Uterus (tissue), 4 donors: ENCODE data around the gene TRIM41. TPM values are rescaled to one million over a fixed set of nuclear protein-coding genes. Genes with fewer than 3 reads are reported as not detected.

ENCODE experiments used
- DNase-seq, 2 donors: peaks; one replicate each; pipeline ENCODE4 v3.0.0-alpha.2; 2019 to 2020
- H3K27ac ChIP-seq, 2 donors: fragments of 200-600 bp; sonication (generic); 1 replicate in 1 of 2; 2 replicates in 1 of 2; pipeline ENCODE4 v1.5.1; 2016 to 2018
- H3K27me3 ChIP-seq, 2 donors: fragments of 200-600 bp; sonication (generic); one replicate each; pipeline ENCODE4 v1.5.1; 2018 to 2019; ENCODE audit warnings: control low read depth in 1 of 2
- H3K36me3 ChIP-seq, 2 donors: fragments of 200-600 bp; sonication (generic); one replicate each; pipeline ENCODE4 v1.5.1; 2019; ENCODE audit warnings: control low read depth in 1 of 2
- H3K4me1 ChIP-seq, 2 donors: fragments of 200-600 bp; sonication (generic); one replicate each; pipeline ENCODE4 v1.5.1; 2018 to 2019; ENCODE audit warnings: control low read depth in 1 of 2
- H3K4me3 ChIP-seq, 2 donors: fragments of 200-600 bp; sonication (generic); 1 replicate in 1 of 2; 2 replicates in 1 of 2; pipeline ENCODE4 v1.5.1; 2018 to 2019; ENCODE audit warnings: mild to moderate bottlenecking in 1 of 2
- H3K9me3 ChIP-seq, 2 donors: fragments of 200-600 bp; sonication (generic); one replicate each; pipeline ENCODE4 v1.5.1; 2019; ENCODE audit warnings: control low read depth in 1 of 2
- POLR2A ChIP-seq, 2 donors: fragments of 450-650 bp; IDR thresholded peaks; one replicate each; pipeline ENCODE4 v1.6.1; 2016; ENCODE audit warnings: antibody characterized with exemption in 2 of 2, mild to moderate bottlenecking in 1 of 2, moderate library complexity in 1 of 2
- intact Hi-C: fragments of 100-400 bp; cut with DNase I; formaldehyde crosslinking; loops from one replicate; pipeline ENCODE4 v1.15.1; 2023; ENCODE audit warnings: low total_unique reads
- total RNA-seq, 4 donors: library from RNA; depleted of rRNA in 3 of 4; stranded (reverse); fragments of >200 nt in 3 of 4; gene quantifications; one replicate each; pipeline versions ENCODE4 v1.1.0 to v1.2.4, GENCODE V29; 2014 to 2023
- TF ChIP-seq, protein P1 (sequence below), 4 experiments: fragments of 200-600 bp in 2 of 4; fragments of 450-650 bp in 2 of 4; sonication (generic) in 2 of 4; IDR thresholded peaks; one replicate each; pipeline ENCODE4 v1.5.1; 2016 to 2019; ENCODE audit warnings: antibody characterized with exemption in 4 of 4, mild to moderate bottlenecking in 2 of 4, moderate library complexity in 1 of 4
- donor health status: DM: yes; HTN: yes; CAD: no.

Gene TRIM41
- total RNA-seq, 4 donors from 2014 or later, result 4.7 to 18.8 (median 12.2) TPM

DNA sequence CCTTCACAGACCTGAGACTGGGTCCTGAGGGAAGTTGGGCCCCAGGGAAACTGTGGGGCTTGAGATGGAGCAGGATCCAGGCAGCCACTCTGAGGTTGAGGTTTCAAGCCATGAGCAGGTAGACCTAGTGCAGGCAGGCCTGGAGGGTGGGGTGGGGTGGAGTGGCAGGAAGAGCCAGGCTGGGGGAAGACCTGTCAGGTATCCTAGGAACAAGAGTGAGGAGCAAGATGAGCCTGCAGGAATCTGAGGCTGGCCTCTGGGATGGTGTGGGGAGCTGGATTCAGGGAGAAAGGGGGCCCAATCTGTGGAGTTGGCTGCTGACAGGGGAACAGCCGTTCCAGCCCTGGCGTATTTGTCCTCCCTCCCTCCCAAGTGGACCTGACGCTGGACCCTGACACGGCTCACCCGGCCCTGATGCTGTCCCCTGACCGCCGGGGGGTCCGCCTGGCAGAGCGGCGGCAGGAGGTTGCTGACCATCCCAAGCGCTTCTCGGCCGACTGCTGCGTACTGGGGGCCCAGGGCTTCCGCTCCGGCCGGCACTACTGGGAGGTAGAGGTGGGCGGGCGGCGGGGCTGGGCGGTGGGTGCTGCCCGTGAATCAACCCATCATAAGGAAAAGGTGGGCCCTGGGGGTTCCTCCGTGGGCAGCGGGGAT lies 10.8 kb downstream of the TRIM41 start:
- no peak overlapping the region for H3K4me3 ChIP-seq
- no peak for DNase-seq
- no peak overlapping the region for H3K27ac ChIP-seq
- H3K9me3 ChIP-seq, result no peaks in the 10 kb centered on the region
- H3K36me3 ChIP-seq, result no peaks in the 10 kb centered on the region
- TF ChIP-seq POLR2A (IDR thresholded peaks at IDR 0.05), result no peak
- no peaks in the 10 kb centered on the region for H3K4me1 ChIP-seq
- no peaks in the 10 kb centered on the region for H3K27me3 ChIP-seq
- intact Hi-C loops, result no loop called here

DNA sequence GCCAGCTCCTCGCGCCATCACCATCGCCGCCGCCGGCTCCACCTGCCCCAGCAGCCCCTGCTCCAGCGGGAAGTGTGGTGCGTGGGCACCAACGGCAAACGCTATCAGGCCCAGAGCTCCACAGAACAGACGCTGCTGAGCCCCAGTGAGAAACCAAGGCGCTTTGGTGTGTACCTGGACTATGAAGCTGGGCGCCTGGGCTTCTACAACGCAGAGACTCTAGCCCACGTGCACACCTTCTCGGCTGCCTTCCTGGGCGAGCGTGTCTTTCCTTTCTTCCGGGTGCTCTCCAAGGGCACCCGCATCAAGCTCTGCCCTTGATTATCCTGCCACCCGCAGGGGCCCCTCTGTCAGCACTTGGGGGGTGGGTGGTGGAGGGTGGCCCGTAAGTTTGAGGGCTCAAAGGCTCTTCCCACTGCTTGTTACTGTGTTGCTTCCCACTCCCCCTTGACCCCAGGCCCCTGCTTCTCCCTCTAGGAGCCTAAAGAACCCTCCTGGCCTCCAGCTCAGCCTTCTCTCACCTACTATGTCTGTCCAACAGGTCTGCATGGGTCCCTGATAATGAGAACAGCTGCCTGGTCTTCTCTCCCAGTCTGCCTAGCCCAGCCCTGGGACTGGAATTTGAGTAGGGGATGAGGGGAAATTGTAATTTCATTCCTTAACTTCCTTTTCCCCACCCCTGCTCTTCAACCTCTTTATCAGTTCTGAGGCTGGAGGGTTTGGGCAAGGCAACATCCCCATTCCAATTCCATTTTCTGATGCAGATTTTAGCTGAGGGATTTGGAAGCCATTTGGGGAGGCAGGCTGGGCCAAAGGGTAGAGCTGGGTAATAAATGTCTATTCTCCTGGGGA lies 11.6 kb downstream of the TRIM41 start:
- Histone ChIP-seq H3K36me3 (no peaks in the 10 kb centered on the region), H3K27me3 (no peaks in the 10 kb centered on the region)

DNA sequence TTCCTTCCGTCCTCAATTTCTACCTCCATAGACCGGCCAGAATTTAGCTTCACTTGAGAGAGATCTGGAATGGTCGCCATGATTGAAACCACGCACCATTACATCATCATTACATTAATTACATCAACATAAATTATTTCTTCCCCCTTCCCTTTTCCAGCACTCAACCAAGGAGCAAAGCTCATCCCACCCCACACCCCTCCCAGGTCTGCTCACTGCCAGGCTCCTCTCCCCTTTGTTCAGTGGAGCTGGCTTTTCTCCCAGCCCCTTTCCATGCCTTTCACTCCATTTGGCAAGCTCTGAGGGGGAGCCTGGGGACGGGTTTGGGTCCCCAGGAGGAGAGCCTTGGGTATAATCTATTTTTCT lies 12.2 kb downstream of the TRIM41 start:
- Histone ChIP-seq H3K27me3 (no peaks in the 10 kb centered on the region), H3K27ac (no peak overlapping the region), H3K9me3 (no peaks in the 10 kb centered on the region), H3K36me3 (no peaks in the 10 kb centered on the region), H3K4me3 (no peak overlapping the region), H3K4me1 (no peaks in the 10 kb centered on the region)
- DNase-seq, result no peak
- intact Hi-C loops, result no loop called here
- TF ChIP-seq, protein P1, sequence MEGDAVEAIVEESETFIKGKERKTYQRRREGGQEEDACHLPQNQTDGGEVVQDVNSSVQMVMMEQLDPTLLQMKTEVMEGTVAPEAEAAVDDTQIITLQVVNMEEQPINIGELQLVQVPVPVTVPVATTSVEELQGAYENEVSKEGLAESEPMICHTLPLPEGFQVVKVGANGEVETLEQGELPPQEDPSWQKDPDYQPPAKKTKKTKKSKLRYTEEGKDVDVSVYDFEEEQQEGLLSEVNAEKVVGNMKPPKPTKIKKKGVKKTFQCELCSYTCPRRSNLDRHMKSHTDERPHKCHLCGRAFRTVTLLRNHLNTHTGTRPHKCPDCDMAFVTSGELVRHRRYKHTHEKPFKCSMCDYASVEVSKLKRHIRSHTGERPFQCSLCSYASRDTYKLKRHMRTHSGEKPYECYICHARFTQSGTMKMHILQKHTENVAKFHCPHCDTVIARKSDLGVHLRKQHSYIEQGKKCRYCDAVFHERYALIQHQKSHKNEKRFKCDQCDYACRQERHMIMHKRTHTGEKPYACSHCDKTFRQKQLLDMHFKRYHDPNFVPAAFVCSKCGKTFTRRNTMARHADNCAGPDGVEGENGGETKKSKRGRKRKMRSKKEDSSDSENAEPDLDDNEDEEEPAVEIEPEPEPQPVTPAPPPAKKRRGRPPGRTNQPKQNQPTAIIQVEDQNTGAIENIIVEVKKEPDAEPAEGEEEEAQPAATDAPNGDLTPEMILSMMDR (IDR thresholded peaks at IDR 0.05), result no peak
- no peak for TF ChIP-seq POLR2A (IDR thresholded peaks at IDR 0.05)

More for the DNA sequence above, 11.6 kb downstream of the TRIM41 start:
- H3K4me3 ChIP-seq, result no peak overlapping the region
- H3K27ac ChIP-seq, result no peak overlapping the region
- intact Hi-C loops, result no loop called here
- H3K4me1 ChIP-seq, result no peaks in the 10 kb centered on the region
- DNase-seq, result no peak
- no peak for TF ChIP-seq POLR2A (IDR thresholded peaks at IDR 0.05)
- TF ChIP-seq, protein P1 (IDR thresholded peaks at IDR 0.05), result no peak
- no peaks in the 10 kb centered on the region for H3K9me3 ChIP-seq

DNA sequence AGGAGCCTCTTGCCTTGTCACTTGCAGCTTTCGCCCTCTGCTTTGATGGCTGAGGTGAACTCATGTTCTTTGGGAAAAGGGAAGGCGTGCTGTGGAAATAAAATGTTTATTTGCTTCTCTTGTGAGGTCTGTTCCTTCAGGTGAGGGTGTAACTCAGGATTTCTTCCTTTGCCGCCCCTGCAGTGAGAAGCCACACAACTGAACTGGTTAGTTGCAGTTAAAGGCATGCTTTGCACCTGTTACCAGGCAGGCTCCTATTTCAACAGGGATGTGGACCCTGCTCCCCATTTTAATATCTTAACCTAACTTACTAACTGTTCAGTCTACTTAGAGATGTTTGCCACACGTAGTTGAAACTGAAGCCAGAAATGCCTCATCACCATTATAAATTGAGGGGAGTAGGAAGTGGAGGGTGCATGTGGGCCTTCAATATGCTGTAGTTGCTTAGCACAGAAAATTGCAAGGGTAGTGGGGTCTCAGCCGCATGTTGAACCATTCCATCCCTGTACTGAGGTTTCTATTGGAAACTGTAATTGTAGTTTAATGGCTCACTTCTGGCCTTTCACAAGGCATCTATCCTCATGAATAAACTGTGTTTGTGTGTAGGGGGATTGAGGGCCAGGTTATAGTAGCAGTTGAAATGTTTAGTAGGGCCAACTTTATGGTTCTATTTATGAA lies 12.7 kb downstream of the TRIM41 start:
- H3K36me3 ChIP-seq, result no peaks in the 10 kb centered on the region
- no peaks in the 10 kb centered on the region for H3K27me3 ChIP-seq
- H3K4me1 ChIP-seq, result no peaks in the 10 kb centered on the region
- intact Hi-C loops, result no loop called here
- no peak for TF ChIP-seq POLR2A (IDR thresholded peaks at IDR 0.05)
- TF ChIP-seq, protein P1 (IDR thresholded peaks at IDR 0.05), result no peak
- H3K4me3 ChIP-seq, result no peak overlapping the region
- H3K9me3 ChIP-seq, result no peaks in the 10 kb centered on the region
- no peak overlapping the region for H3K27ac ChIP-seq
- no peak for DNase-seq

DNA sequence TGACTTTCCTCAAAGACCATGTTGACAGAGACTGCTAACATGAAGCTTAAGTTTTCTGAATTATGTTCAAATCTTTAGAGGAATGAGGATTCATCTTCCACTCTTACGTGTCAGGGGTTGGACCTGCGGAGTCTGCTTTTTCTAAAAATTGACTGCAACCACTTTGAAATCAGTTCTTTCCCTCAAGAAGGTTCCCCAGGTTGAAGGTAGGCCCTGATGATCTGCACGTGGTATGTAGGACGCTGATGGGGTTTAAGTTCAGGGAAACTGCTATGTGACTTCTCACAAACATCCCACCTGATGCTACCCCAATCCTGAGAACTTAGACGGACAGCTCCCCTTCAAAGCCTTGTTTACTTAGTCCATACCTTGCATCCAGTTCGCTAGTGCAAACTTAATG lies 13.4 kb downstream of the TRIM41 start:
- Histone ChIP-seq H3K4me1 (no peaks in the 10 kb centered on the region), H3K9me3 (no peaks in the 10 kb centered on the region), H3K4me3 (no peak overlapping the region), H3K27ac (no peak overlapping the region), H3K27me3 (no peaks in the 10 kb centered on the region), H3K36me3 (no peaks in the 10 kb centered on the region)
- TF ChIP-seq POLR2A (IDR thresholded peaks at IDR 0.05), result no peak
- TF ChIP-seq, protein P1 (IDR thresholded peaks at IDR 0.05), result no peak
- intact Hi-C loops, result no loop called here
- no peak for DNase-seq
